Mucosa of descending colon (tissue), 3 donors: ENCODE data around the gene KCNF1. TPM values are rescaled to one million over a fixed set of nuclear protein-coding genes. Genes with fewer than 3 reads are reported as not detected.

Experiments
- ATAC-seq: fragments of 200-7000 bp; cut with Tn5 transposase; one replicate; pipeline ENCODE4 v1.9.1; 2020; ENCODE audit warnings: mild to moderate bottlenecking, moderate library complexity
- DNase-seq, 3 donors: peaks; one replicate each; pipeline ENCODE4 v3.0.0-alpha.2; 2020
- H3K36me3 ChIP-seq: fragments of 200-600 bp; one replicate; pipeline ENCODE4 v1.8.0; 2021; ENCODE audit warnings: low read depth, mild to moderate bottlenecking
- H3K4me1 ChIP-seq: fragments of 200-600 bp; one replicate; pipeline ENCODE4 v1.8.0; 2021; ENCODE audit warnings: low read depth, mild to moderate bottlenecking
- H3K4me3 ChIP-seq: fragments of 200-600 bp; one replicate; pipeline ENCODE4 v1.8.0; 2021; ENCODE audit warnings: mild to moderate bottlenecking
- H3K9me3 ChIP-seq: fragments of 200-600 bp; one replicate; pipeline ENCODE4 v1.8.0; 2021; ENCODE audit warnings: mild to moderate bottlenecking
- CTCF ChIP-seq: fragments of 200-600 bp; IDR thresholded peaks from one replicate; pipeline ENCODE4 v1.8.0; 2022; ENCODE audit warnings: antibody characterized with exemption, mild to moderate bottlenecking
- intact Hi-C, 2 donors: fragments of 100-400 bp; cut with DNase I in 1 of 2; cut with micrococcal nuclease in 1 of 2; formaldehyde crosslinking; loops; one replicate each; pipeline versions ENCODE4 v1.11.0 to v1.11.1; 2022; cut with DNase I, micrococcal nuclease
- total RNA-seq, 3 donors: library from RNA; stranded (reverse); fragmentation: NEBNext Ultra II Directional in 2 of 3; extraction: Animal tissue kit (Norgen Biotek cat#: 25700) in 2 of 3; gene quantifications; one replicate each; pipeline versions ENCODE4 v1.2.1 to v1.2.4, GENCODE V29; 2021 to 2023
- donor health status: DM: no; HTN: no; CAD: no; lungs with moderate emphysema.
- donor health status: DM: no; HTN: no; CAD: no.
- donor health status: DM: no; HTN: yes; CAD: no.

KCNF1 gene
- total RNA-seq, 3 donors from 2014 or later, result 0.32 to 0.99 (median 0.78) TPM

DNA sequence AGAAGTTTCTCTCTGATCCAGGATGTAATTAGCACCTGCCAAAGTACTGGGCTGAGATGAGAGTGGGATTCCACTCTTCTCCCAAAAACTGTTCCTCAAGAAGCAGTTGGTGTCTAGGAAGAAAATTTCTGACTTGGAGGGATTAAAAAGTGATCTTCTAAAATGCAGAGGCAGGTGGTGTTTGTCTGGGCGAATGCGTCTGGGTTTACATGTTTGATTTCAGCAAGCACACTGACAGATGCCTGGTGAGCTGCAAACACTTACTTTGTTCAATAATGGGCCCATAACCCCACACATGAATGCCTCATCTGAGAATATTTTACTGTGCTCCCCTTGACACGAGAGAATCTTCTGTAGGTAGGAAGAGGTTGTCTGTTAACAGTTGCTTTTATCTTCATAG is 24.3 kb upstream of the KCNF1 start:
- ATAC-seq (no peak), DNase-seq (no peak)
- Histone ChIP-seq H3K4me3 (no peak overlapping the region), H3K36me3 (no peaks in the 10 kb centered on the region), H3K9me3 (no peaks in the 10 kb centered on the region), H3K4me1 (peaks cover 26% of the 10 kb centered on the region)
- TF ChIP-seq CTCF, result no peak
- intact Hi-C loops, result no loop called here

DNA sequence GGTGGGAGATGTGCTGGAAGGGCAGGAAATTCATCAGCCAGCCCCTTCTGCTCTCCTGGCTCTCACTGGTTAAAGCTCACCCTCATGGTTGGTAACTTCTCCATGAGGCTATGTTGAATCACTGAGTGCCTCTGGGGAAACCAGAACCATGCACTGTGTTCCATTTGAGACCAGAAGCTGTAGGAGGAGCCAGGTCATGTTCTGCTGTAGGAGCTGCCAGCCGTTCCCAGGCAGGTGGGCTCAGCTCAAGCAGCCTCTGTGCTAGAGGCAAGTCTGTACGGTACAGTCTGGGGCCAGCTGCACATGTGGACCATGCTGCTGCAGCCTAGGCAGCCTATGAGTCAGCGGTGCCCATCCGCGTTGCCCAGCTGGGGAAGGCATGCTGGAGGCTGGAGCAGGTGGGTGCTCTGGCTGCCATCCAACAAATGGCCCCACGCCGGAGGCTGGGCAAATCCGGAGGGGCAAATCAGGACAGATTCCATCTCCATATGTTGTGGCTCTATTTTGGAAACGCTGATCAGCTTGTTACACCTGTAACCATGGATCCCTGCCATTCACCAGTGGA is 22.0 kb upstream of the KCNF1 start:
- no peaks in the 10 kb centered on the region for H3K36me3 ChIP-seq
- ATAC-seq, result no peak
- intact Hi-C loops, result loop anchor here (10.0 kb wide), 1 partner anchor 55 kb away; no protein-coding TSS in a partner anchor
- H3K4me1 ChIP-seq, result peaks cover 12% of the 10 kb centered on the region
- peak in 1 of 3 donors; percentile 18 for DNase-seq
- no peaks in the 10 kb centered on the region for H3K9me3 ChIP-seq
- no peak overlapping the region for H3K4me3 ChIP-seq
- no peak for TF ChIP-seq CTCF

- ATAC-seq (no peak), DNase-seq (no peak)
- Histone ChIP-seq H3K4me3 (no peak overlapping the region), H3K4me1 (peaks cover 2% of the 10 kb centered on the region), H3K9me3 (no peaks in the 10 kb centered on the region), H3K36me3 (no peaks in the 10 kb centered on the region)
- intact Hi-C loops, result loop anchor here (10.0 kb wide), 1 partner anchor 56 kb away; no protein-coding TSS in a partner anchor
- no peak for TF ChIP-seq CTCF
Measured at GRCh38 chr2:10890706-10891270, 20.9 kb upstream of the KCNF1 start.

DNA sequence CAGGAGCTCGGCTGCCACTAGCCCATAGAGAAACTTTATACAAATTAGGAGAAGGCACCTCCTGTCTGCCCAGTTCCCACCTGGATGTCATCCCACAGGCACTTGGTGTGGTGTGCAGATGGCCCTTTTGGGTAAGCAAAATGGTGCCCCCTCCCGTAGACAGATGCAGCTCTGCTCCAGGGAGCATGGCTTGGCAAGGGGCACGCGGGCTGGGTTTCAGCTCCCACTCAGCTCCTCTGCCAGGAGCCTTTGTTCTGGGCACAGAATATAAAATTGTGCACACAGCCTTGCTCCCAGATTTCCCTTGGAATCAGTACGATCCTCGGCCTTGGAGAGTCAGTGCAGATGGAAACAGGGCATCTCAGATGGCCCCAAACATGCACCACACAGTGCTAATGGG is 20.3 kb upstream of the KCNF1 start:
- TF ChIP-seq CTCF, result no peak
- Histone ChIP-seq H3K4me1 (no peaks in the 10 kb centered on the region), H3K36me3 (no peaks in the 10 kb centered on the region), H3K4me3 (no peak overlapping the region), H3K9me3 (no peaks in the 10 kb centered on the region)
- intact Hi-C loops, result loop anchor here (10.0 kb wide), 1 partner anchor 57 kb away; no protein-coding TSS in a partner anchor
- DNase-seq (no peak), ATAC-seq (no peak)

GRCh38 chr2:10891848-10892247 is 19.9 kb upstream of the KCNF1 start:
- no peaks in the 10 kb centered on the region for H3K4me1 ChIP-seq
- no peak overlapping the region for H3K4me3 ChIP-seq
- no peaks in the 10 kb centered on the region for H3K36me3 ChIP-seq
- intact Hi-C loops, result loop anchor here (10.0 kb wide), 1 partner anchor 57 kb away; no protein-coding TSS in a partner anchor
- no peak for ATAC-seq
- TF ChIP-seq CTCF, result no peak
- no peak for DNase-seq
- no peaks in the 10 kb centered on the region for H3K9me3 ChIP-seq
